Common myeloid progenitor, CD34-positive (primary cell): Measurements from ENCODE around the gene GET4.
"Not testable (repeated sequence)": the region's sequence is repeated elsewhere in the genome, so short reads cannot be mapped to it uniquely, and the experiment has no call there.

ENCODE experiments used
- CTCF ChIA-PET: fragments of 350-600 bp; sonication (Branson Sonifier 250); formaldehyde crosslinking; loops from one replicate; lab custom pipeline; 2021; ENCODE audit warnings: antibody characterized with exemption; lab: Charles Lee
- POLR2A ChIA-PET: fragments of 350-600 bp; sonication (Branson Sonifier 250); formaldehyde crosslinking; loops from one replicate; lab custom pipeline; 2021; ENCODE audit warnings: antibody characterized with exemption; lab: Charles Lee
- DNase-seq, 3 donors: peaks; one replicate each; pipeline versions ENCODE4 v3.0.0 to v3.0.0-alpha.2; 2013
- H3K27ac ChIP-seq, 2 experiments: 1 replicate in 1 of 2; 2 replicates in 1 of 2; pipeline ENCODE4 v1.7.0; 2013; ENCODE audit warnings: inconsistent platforms in 2 of 2, low read length in 2 of 2, mild to moderate bottlenecking in 2 of 2, low read depth in 1 of 2, moderate library complexity in 1 of 2; ENCODE audit not compliant: severe bottlenecking in 2 of 2, insufficient read depth in 1 of 2, poor library complexity in 1 of 2
- H3K27me3 ChIP-seq, 5 experiments: replicated peaks in 2 of 5; 1 replicate in 3 of 5; 2 replicates in 2 of 5; pipeline versions ENCODE4 v1.6.1 to v1.7.0; 2013; ENCODE audit warnings: low read length in 4 of 5, mild to moderate bottlenecking in 2 of 5, moderate library complexity in 2 of 5, inconsistent platforms in 1 of 5; ENCODE audit not compliant: insufficient read depth in 5 of 5, control insufficient read depth in 4 of 5
- H3K36me3 ChIP-seq, 4 experiments: 1 replicate in 2 of 4; 2 replicates in 2 of 4; pipeline versions ENCODE4 v1.6.1 to v1.7.0; 2013; ENCODE audit warnings: low read length in 3 of 4, control low read depth in 1 of 4, mild to moderate bottlenecking in 1 of 4; ENCODE audit not compliant: control insufficient read depth in 4 of 4, insufficient read depth in 4 of 4
- H3K4me1 ChIP-seq, 4 experiments: 1 replicate in 3 of 4; 2 replicates in 1 of 4; pipeline versions ENCODE4 v1.6.1 to v1.7.1; 2013; ENCODE audit warnings: low read length in 3 of 4, mild to moderate bottlenecking in 3 of 4, control low read depth in 1 of 4, inconsistent platforms in 1 of 4, moderate library complexity in 1 of 4; ENCODE audit not compliant: control insufficient read depth in 4 of 4, insufficient read depth in 4 of 4; ENCODE audit errors: control extremely low read depth in 1 of 4
- H3K4me3 ChIP-seq, 7 experiments: 1 replicate in 4 of 7; 2 replicates in 3 of 7; pipeline versions ENCODE4 v1.5.1 to v1.7.0; 2013; ENCODE audit warnings: mild to moderate bottlenecking in 7 of 7, low read length in 6 of 7, moderate library complexity in 6 of 7, inconsistent platforms in 2 of 7, low read depth in 2 of 7, control low read depth in 1 of 7; ENCODE audit not compliant: insufficient read depth in 4 of 7, control insufficient read depth in 1 of 7; ENCODE audit errors: extremely low read depth in 1 of 7
- H3K9me3 ChIP-seq, 5 experiments: 1 replicate in 4 of 5; 2 replicates in 1 of 5; pipeline versions ENCODE4 v1.6.1 to v1.7.1; 2013; ENCODE audit warnings: low read length in 4 of 5, mild to moderate bottlenecking in 2 of 5, inconsistent platforms in 1 of 5, low read depth in 1 of 5, moderate library complexity in 1 of 5; ENCODE audit not compliant: control insufficient read depth in 4 of 5, insufficient read depth in 2 of 5; ENCODE audit errors: control extremely low read depth in 1 of 5
- WGBS: methylation state at CpG from one replicate; pipeline ENCODE4 v1.1.5; 2013; ENCODE audit not compliant: insufficient coverage; 5-methylcytosine and 5-hydroxymethylcytosine counted together

GET4 gene

GRCh38 chr7:868189-868486 lies 8.2 kb upstream of the GET4 start:
- Histone ChIP-seq H3K9me3 (no peaks in the 10 kb centered on the region), H3K4me1 (peaks cover 0 to 2% (median 2%) of the 10 kb centered on the region in 4 experiments), H3K27ac (no peak overlapping the region), H3K4me3 (no peak overlapping the region), H3K27me3 (no peaks in the 10 kb centered on the region), H3K36me3 (peaks cover 5 to 50% (median 31%) of the 10 kb centered on the region in 4 experiments)
- CTCF ChIA-PET, result interaction anchor here (1.2 kb wide), 1 partner anchor 80 kb away, joined by 3 read pairs; no protein-coding TSS in a partner anchor
- no peak for DNase-seq
- WGBS, result 96% methylated on average over 16 of the region's 17 CpGs
- POLR2A ChIA-PET, result no interaction called here

- 93% methylated on average over 13 of the region's 14 CpGs for WGBS
Observed at GRCh38 chr7:869348-869747, 7.0 kb upstream of the GET4 start.

GRCh38 chr7:871900-872537 lies 4.3 kb upstream of the GET4 start:
- Histone ChIP-seq H3K27ac (no peak overlapping the region), H3K4me3 (no peak overlapping the region), H3K36me3 (peaks cover 3 to 39% (median 22%) of the 10 kb centered on the region in 4 experiments), H3K9me3 (no peaks in the 10 kb centered on the region), H3K4me1 (peaks cover 0 to 17% (median 12%) of the 10 kb centered on the region in 4 experiments), H3K27me3 (no peaks in the 10 kb centered on the region)
- POLR2A ChIA-PET, result no interaction called here
- DNase-seq, result no peak
- 95% methylated on average over 11 of the region's 14 CpGs for WGBS
- CTCF ChIA-PET, result interaction anchor here (0.9 to 2.1 kb wide), 14 partner anchors 12 to 134 kb away, joined by 3 to 12 read pairs (median 4); no protein-coding TSS in a partner anchor

More at GRCh38 chr7:869348-869747, 7.0 kb upstream of the GET4 start:
- H3K27me3 ChIP-seq, result no peaks in the 10 kb centered on the region
- no peak overlapping the region for H3K27ac ChIP-seq
- DNase-seq, result no peak
- peaks cover 0 to 11% (median 9%) of the 10 kb centered on the region in 4 experiments for H3K4me1 ChIP-seq
- POLR2A ChIA-PET, result no interaction called here
- no peak overlapping the region for H3K4me3 ChIP-seq
- CTCF ChIA-PET, result no interaction called here
- H3K9me3 ChIP-seq, result no peaks in the 10 kb centered on the region
- H3K36me3 ChIP-seq, result peaks cover 5 to 50% (median 35%) of the 10 kb centered on the region in 4 experiments

- POLR2A ChIA-PET, result not testable (repeated sequence)
- WGBS, result 98% methylated on average over 18 of the region's 19 CpGs
- CTCF ChIA-PET, result interaction anchor here (0.6 to 2.1 kb wide), 21 partner anchors 10 to 135 kb away, joined by 3 to 15 read pairs (median 4); partner anchors contain the start of gene SUN1
Observed at GRCh38 chr7:872685-873084, 3.7 kb upstream of the GET4 start.

GRCh38 chr7:873367-874002 lies 2.9 kb upstream of the GET4 start:
- no peaks in the 10 kb centered on the region for H3K9me3 ChIP-seq
- H3K36me3 ChIP-seq, result peaks cover 3 to 27% (median 11%) of the 10 kb centered on the region in 4 experiments
- ChIA-PET POLR2A (interaction anchor here (0.6 kb wide), 1 partner anchor 63 kb away, joined by 3 read pairs; no protein-coding TSS in a partner anchor), CTCF (interaction anchor here (0.7 to 2.1 kb wide), 19 partner anchors 16 to 153 kb away, joined by 3 to 15 read pairs (median 4); partner anchors contain the start of gene SUN1)
- no peak overlapping the region for H3K4me3 ChIP-seq
- H3K4me1 ChIP-seq, result peaks cover 2 to 25% (median 19%) of the 10 kb centered on the region in 4 experiments
- H3K27ac ChIP-seq, result peak overlapping the region in 1 of 2 experiments; percentile 60
- 31% methylated on average over 17 of the region's 18 CpGs for WGBS
- H3K27me3 ChIP-seq, result no peaks in the 10 kb centered on the region
- DNase-seq, result peak; percentile 80 to 83 (median 81)

More at GRCh38 chr7:872685-873084, 3.7 kb upstream of the GET4 start:
- H3K4me3 ChIP-seq, H3K27ac ChIP-seq, H3K9me3 ChIP-seq, H3K27me3 ChIP-seq, DNase-seq: not testable (repeated sequence)
- Histone ChIP-seq H3K4me1 (peaks cover 0 to 18% (median 12%) of the 10 kb centered on the region in 4 experiments), H3K36me3 (peaks cover 3 to 33% (median 15%) of the 10 kb centered on the region in 4 experiments)

- DNase-seq, result no peak
- peaks cover 3 to 30% (median 11%) of the 10 kb centered on the region in 4 experiments for H3K36me3 ChIP-seq
- no peaks in the 10 kb centered on the region for H3K27me3 ChIP-seq
- no peak overlapping the region for H3K27ac ChIP-seq
- H3K4me3 ChIP-seq, result no peak overlapping the region
- POLR2A ChIA-PET, result interaction anchor here (0.6 kb wide), 1 partner anchor 63 kb away, joined by 3 read pairs; no protein-coding TSS in a partner anchor
- peaks cover 2 to 31% (median 20%) of the 10 kb centered on the region in 4 experiments for H3K4me1 ChIP-seq
- CTCF ChIA-PET, result interaction anchor here (1.0 to 2.1 kb wide), 16 partner anchors 23 to 153 kb away, joined by 3 to 15 read pairs (median 6); no protein-coding TSS in a partner anchor
- 95% methylated on average over 3 of the region's 9 CpGs for WGBS
- no peaks in the 10 kb centered on the region for H3K9me3 ChIP-seq
Observed at GRCh38 chr7:874031-874749, 2.2 kb upstream of the GET4 start.
